ENCODE data around the gene CHD5. TPM values are rescaled to one million over a fixed set of nuclear protein-coding genes. Genes with fewer than 3 reads are reported as not detected.
A peak's percentile ranks its signal among the peaks of the same experiment; 100 is the strongest.
"Not testable (repeated sequence)": the region's sequence is repeated elsewhere in the genome, so short reads cannot be mapped to it uniquely, and the experiment has no call there.

The CHD5 gene
- polyA plus RNA-seq, 6 donors from 2014 or later, result not detected

DNA sequence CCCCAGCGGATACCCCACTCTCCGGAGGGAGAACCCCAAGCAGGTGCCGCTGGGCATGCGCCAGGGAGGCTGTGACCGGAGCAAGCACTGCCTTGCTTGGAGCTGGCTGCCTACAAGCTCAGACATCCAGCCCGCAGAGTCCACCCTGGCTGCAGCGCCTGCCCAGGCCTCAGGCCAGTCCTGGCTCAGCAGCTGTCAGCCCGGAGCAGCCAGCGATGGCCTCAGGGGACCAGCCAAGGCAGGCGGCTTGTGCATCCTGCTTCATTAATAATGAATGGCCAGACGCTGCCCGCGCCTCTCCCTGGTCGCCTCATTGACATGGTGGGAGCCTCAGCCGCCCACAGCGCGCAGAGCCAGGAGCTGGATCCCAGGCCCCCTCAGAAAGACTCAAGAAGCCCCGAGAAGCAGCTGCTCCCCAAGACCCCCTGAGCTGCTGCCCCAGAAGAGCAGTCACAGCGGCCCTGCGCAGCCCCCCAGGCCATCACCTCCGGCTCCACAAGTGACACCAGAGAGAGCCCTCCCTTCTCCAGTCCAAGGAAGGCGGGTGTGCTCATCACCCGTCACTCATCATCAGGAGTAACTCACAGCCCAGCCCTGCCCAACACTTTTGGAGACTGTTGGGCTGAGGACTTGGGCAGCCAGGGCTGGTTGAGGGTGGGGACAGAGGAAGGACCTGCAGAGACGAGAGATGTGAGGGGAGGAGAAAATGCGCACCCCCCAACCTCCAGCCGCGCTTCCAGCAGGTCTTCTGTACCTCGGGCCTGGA is 114.8 kb downstream of the CHD5 start:
- no peaks in the 10 kb centered on the region for H3K9me3 Mint-ChIP-seq
- peaks cover 0 to 11% (median 8%) of the 10 kb centered on the region in 3 donors for H3K4me1 Mint-ChIP-seq
- H3K27me3 Mint-ChIP-seq, result no peaks in the 10 kb centered on the region
- peaks cover 0 to 7% of the 10 kb centered on the region in 2 donors for H3K36me3 Mint-ChIP-seq
- no peak overlapping the region for H3K4me3 Mint-ChIP-seq
- peak overlapping the region in 1 of 6 donors; percentile 81 for H3K27ac Mint-ChIP-seq
- ATAC-seq (ENCODE audit: low read depth in 2 of 2) (no peak), DNase-seq (no peak)

DNA sequence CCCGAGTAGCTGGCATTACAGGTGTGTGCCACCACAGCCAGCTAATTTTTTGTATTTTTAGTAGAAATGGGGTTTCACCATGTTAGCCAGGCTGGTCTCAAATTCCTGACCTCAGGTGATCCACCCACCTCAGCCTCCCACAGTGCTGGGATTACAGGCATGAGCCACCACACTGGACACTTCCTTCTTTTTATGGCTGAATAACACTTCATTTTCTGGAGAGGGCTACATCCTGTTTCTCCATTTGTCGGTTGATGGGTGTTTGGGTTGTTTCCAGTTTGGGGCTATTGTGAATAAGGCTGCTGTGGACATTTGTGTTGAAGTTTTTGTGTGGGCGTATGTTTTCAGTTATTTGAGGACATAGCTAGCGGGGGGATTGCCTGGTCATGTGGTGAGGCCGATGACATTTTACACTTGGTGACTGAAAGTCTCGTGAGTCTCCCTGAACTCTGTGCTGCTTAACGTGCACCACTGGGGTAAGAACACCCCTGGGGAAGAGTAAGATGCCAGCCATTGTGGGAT is 116.5 kb downstream of the CHD5 start:
- not testable (repeated sequence) for H3K27me3 Mint-ChIP-seq; ATAC-seq (ENCODE audit: low read depth in 2 of 2); H3K9me3 Mint-ChIP-seq; H3K36me3 Mint-ChIP-seq; DNase-seq; H3K27ac Mint-ChIP-seq; H3K4me3 Mint-ChIP-seq
- peaks cover 3 to 11% (median 9%) of the 10 kb centered on the region in 3 donors for H3K4me1 Mint-ChIP-seq

DNA sequence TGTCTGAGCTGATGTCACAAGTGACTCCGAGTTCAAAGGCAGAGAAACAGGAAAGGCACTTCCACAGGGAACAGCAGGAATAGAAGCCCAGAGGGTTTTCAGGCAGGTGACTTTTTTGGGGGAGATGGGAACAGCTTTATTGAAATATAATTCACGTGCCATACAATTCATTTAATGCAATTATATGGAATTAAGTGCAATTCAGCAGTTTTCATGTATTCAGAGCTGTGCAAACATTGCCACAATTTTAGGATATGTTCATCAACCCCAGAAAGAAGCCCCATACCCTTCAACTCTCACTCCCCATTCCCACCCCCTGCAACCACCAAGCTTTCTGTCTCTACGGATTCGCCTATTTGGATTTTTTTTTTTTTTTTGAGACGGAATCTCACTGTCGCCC is 117.5 kb downstream of the CHD5 start:
- Mint-ChIP-seq H3K36me3 (peaks cover 0 to 7% of the 10 kb centered on the region in 2 donors), H3K4me1 (peaks cover 3 to 14% (median 12%) of the 10 kb centered on the region in 3 donors), H3K27ac (no peak overlapping the region), H3K27me3 (no peaks in the 10 kb centered on the region), H3K9me3 (no peaks in the 10 kb centered on the region), H3K4me3 (no peak overlapping the region)
- ATAC-seq (ENCODE audit: low read depth in 2 of 2) (no peak), DNase-seq (no peak)

DNA sequence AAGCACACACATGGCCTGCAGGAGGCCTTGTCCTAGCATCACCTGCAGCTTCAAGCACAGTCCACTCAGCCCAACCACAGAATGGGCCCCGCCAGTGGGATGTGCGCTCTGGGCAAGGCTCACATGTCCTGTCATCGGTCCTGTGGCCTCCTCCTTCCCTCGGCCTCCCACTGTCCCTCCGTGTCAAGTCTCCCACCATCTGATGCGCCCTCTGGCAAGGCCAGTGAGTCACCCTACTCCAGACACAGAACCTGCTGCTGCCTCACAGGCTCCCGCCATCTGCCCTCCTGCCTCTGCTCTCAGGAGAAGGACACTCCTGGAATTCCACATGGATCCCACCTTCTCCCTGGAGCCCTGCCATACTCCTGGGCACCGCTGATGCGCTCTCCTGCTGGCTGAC is 120.3 kb downstream of the CHD5 start:
- H3K36me3 Mint-ChIP-seq, result no peaks in the 10 kb centered on the region
- no peak for DNase-seq
- peaks cover 8 to 22% (median 14%) of the 10 kb centered on the region in 3 donors for H3K4me1 Mint-ChIP-seq
- H3K27ac Mint-ChIP-seq, result no peak overlapping the region
- ATAC-seq (ENCODE audit: low read depth in 2 of 2), result no peak
- H3K9me3 Mint-ChIP-seq, result no peaks in the 10 kb centered on the region
- H3K27me3 Mint-ChIP-seq, result no peaks in the 10 kb centered on the region
- H3K4me3 Mint-ChIP-seq, result no peak overlapping the region

DNA sequence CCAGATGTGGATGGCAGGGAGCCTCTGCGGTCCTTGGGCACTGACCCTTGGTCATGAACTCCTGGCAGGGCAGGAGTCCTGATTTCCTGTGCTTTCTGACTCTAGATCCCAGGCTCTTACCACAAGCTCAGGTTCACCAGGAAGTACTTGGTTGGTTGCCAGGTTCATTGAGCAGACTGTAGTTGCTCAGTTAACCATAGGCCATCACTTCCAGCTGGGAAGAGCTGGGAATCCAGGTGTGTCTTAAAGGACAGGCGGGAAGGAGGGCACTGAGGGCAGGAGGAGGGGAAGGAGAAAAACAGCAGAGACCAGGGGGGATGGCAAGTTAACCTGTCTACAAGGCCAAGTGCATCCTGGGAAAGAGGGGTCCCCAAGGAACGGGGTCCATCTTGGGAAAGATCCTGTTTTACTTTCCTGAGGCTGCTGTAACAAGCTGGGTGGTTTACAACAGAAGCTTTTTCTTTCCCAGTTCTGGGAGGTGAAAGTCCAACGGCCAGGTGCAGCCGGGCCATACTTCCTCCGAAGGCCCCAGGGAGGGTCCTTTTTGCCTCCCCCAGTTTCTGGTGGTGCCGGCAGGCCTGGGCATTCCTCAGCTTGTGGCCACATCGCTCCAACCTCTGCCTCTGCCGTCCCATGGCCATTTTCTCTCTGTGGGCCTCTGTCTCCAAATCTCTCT is 122.8 kb downstream of the CHD5 start:
- Mint-ChIP-seq H3K27me3 (no peaks in the 10 kb centered on the region), H3K27ac (peak overlapping the region in 3 of 6 donors; percentile 19 to 37 (median 34)), H3K36me3 (peaks cover 0 to 7% of the 10 kb centered on the region in 2 donors), H3K4me3 (no peak overlapping the region), H3K4me1 (peaks cover 8 to 22% (median 10%) of the 10 kb centered on the region in 3 donors), H3K9me3 (no peaks in the 10 kb centered on the region)
- no peak for ATAC-seq (ENCODE audit: low read depth in 2 of 2)
- DNase-seq, result no peak

DNA sequence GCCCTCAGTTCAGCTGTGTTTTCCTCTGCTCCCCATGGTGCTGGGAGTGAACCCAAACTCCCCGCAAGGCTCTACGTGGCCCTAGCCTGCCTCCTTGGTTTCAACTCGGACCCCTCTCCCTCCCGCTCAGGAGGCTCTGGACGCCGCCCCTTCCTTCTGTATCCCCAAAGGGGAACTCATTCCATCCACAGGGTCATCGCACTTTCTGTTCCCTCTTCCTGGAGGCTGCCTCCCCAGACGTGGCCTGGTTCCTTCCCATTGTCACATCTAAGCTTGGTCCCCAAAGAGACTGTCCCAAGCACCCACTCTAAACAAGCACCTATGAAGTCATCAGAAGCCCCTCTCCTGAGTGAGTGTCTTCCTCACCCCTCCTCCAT is 123.6 kb downstream of the CHD5 start:
- Mint-ChIP-seq H3K27me3 (no peaks in the 10 kb centered on the region), H3K9me3 (no peaks in the 10 kb centered on the region), H3K4me3 (no peak overlapping the region), H3K27ac (peak overlapping the region in 2 of 6 donors; percentile 19 to 37), H3K4me1 (peaks cover 8 to 22% (median 10%) of the 10 kb centered on the region in 3 donors), H3K36me3 (peaks cover 0 to 7% of the 10 kb centered on the region in 2 donors)
- ATAC-seq (ENCODE audit: low read depth in 2 of 2) (no peak), DNase-seq (no peak)

DNA sequence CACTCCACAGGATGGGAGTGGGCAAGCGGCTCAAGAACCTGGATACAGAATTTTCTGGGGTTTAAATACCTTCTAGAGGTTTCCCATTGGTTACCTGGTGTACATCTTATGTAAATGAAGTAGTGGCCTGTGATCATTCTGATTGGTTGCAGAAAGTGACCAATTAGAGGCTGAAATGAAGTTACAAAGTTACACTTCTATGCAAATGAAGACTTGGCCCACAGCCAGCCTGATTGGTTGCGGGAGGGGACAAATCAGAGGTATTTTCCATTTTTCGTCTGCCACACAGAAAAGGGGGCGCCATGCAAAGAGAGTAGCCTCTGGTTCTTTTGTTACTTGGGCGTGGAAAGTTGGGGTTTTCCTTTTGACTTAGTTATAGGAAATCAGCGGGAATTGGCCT is 125.5 kb downstream of the CHD5 start:
- DNase-seq (no peak), ATAC-seq (ENCODE audit: low read depth in 2 of 2) (no peak)
- no peaks in the 10 kb centered on the region for H3K27me3 Mint-ChIP-seq
- no peaks in the 10 kb centered on the region for H3K9me3 Mint-ChIP-seq
- peaks cover 8 to 22% (median 15%) of the 10 kb centered on the region in 3 donors for H3K4me1 Mint-ChIP-seq
- no peak overlapping the region for H3K27ac Mint-ChIP-seq
- H3K36me3 Mint-ChIP-seq, result peaks cover 0 to 11% of the 10 kb centered on the region in 2 donors
- H3K4me3 Mint-ChIP-seq, result no peak overlapping the region

DNA sequence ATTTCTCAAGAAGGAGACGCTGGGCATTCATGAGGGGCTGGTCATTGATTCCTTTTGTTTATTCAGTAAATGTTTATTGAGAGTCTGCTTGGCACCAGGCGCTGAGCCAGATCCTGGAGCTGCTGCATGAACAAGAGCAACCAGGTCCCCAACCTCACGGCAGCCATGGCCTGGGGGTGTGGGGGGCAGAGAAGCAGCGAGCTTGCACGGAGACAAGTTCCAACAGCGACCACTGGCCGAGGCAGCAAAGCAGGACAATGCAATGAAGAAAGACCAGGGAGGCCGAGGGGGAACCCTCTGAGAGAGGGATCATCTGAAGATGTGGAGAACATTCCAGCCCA is 126.9 kb downstream of the CHD5 start:
- H3K4me1 Mint-ChIP-seq, result peaks cover 5 to 22% (median 17%) of the 10 kb centered on the region in 3 donors
- H3K36me3 Mint-ChIP-seq, result peaks cover 0 to 11% of the 10 kb centered on the region in 2 donors
- no peak overlapping the region for H3K27ac Mint-ChIP-seq
- H3K9me3 Mint-ChIP-seq, result no peaks in the 10 kb centered on the region
- H3K27me3 Mint-ChIP-seq, result no peaks in the 10 kb centered on the region
- H3K4me3 Mint-ChIP-seq, result peak overlapping the region in 1 of 8 donors; percentile 80
- DNase-seq (no peak), ATAC-seq (ENCODE audit: low read depth in 2 of 2) (no peak)

DNA sequence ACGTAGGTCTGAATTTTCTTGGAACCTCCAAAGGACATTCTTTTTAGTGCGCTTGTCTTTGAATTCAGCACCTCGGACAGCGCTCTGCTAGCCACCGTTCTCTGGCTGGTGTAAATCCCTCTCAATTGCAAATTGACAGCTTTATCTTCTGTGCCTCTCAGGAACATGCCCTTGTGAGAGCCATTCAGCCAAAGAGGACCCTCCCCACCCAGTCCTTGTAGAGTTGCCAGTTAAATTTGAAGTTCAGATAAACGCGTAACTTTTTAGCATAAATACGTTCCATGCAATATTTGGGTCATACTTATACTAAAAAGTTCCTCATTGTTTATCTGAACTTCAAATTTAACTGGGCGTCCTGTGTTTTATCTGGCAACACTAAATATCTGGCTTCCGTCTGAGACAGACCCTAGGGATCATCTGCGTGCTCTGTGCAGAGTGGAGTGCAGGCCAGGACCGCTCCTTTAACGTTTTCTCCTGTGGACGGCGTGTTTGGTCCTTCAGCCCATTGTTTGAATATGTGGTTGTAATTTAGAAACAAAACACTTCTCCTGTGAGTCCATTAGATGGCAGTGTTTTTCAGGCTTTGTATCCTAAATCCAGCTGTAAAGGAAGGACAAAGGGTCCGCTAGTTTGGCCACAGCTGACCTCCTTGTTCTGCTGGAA is 127.4 kb downstream of the CHD5 start:
- Mint-ChIP-seq H3K9me3 (no peaks in the 10 kb centered on the region), H3K27me3 (no peaks in the 10 kb centered on the region), H3K4me3 (no peak overlapping the region), H3K27ac (peak overlapping the region in 2 of 6 donors; percentile 60 to 69), H3K4me1 (peaks cover 5 to 21% (median 19%) of the 10 kb centered on the region in 3 donors), H3K36me3 (peaks cover 0 to 11% of the 10 kb centered on the region in 2 donors)
- ATAC-seq (ENCODE audit: low read depth in 2 of 2), result no peak
- DNase-seq, result peak; percentile 17

Other genes with a start within 250 kb of the CHD5 start
- 1 to 10 TPM in 2 of 6 donors, under 1 TPM in 3, not detected in 1; 0.51 to 1.1 (median 0.68) TPM for gene NPHP4, start 187.9 kb downstream of the CHD5 start, polyA plus RNA-seq (ENCODE audit: low read depth in 6 of 6)
- gene KCNAB2, start 134.4 kb downstream of the CHD5 start, polyA plus RNA-seq (ENCODE audit: low read depth in 6 of 6), result 10 to 100 TPM; 10.2 to 16.8 (median 13.9) TPM
- 100 to 1,000 TPM; 148 to 237 (median 187) TPM for gene RPL22, start 19.3 kb upstream of the CHD5 start, polyA plus RNA-seq (ENCODE audit: low read depth in 6 of 6)
- under 1 TPM in 4 of 6 donors, not detected in 2; 0.12 to 0.61 (median 0.26) TPM for gene RNF207, start 25.8 kb upstream of the CHD5 start, polyA plus RNA-seq (ENCODE audit: low read depth in 6 of 6)
- gene ICMT, start 55.6 kb upstream of the CHD5 start, polyA plus RNA-seq (ENCODE audit: low read depth in 6 of 6), result 10 to 100 TPM in 4 of 6 donors, 1 to 10 TPM in 2; 5.4 to 16.2 (median 11.6) TPM
- gene HES3, start 63.9 kb upstream of the CHD5 start, polyA plus RNA-seq (ENCODE audit: low read depth in 6 of 6), result not detected
- gene GPR153, start 80.8 kb upstream of the CHD5 start, polyA plus RNA-seq (ENCODE audit: low read depth in 6 of 6), result not detected
- gene ACOT7, start 213.4 kb upstream of the CHD5 start, polyA plus RNA-seq (ENCODE audit: low read depth in 6 of 6), result 1 to 10 TPM; 1.8 to 3.7 (median 2.9) TPM
- gene HES2, start 239.6 kb upstream of the CHD5 start, polyA plus RNA-seq (ENCODE audit: low read depth in 6 of 6), result not detected
- gene ESPN, start 244.5 kb upstream of the CHD5 start, polyA plus RNA-seq (ENCODE audit: low read depth in 6 of 6), result not detected

Measured in naive B cell (primary cell).